Measurements from ENCODE around the gene SAMD4A. TPM values are rescaled to one million over a fixed set of nuclear protein-coding genes. Genes with fewer than 3 reads are reported as not detected.
A peak's percentile ranks its signal among the peaks of the same experiment; 100 is the strongest.

Gene SAMD4A
- polyA plus RNA-seq, 2 of the 4 experiments (the other 2 are of a cell fraction) = 3.9 to 5.4 TPM

DNA sequence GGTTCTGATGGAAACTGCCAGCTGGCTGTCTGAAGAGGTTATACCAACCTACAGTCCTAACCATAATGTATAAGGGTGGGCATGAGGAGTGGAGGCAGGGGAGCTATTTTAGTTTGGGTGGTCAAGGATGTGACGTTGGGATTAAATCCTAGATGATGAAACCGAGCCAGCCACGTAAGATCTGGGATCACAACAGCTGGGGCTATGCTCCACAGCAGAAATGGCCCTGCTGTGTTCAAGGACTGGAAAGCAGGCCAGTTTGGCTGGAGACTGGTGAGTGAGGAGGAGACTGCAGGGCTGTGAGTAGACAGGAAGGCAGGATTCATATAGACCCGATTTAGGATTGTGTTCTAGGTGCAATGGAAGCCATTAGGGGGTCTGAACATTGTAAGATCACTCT is 66.1 kb downstream of the SAMD4A start:
- WGBS (ENCODE audit: missing lambda C conversion rate) = 72% methylated on average over 4 of the region's 4 CpGs
- no peak for FAIRE-seq
- peaks cover 13% of the 10 kb centered on the region for H3K4me1 ChIP-seq
- no peak overlapping the region for H3K4me3 ChIP-seq
- POLR2A ChIA-PET = no interaction called here
- no peak for DNase-seq (ENCODE audit: low read depth in 1 of 2, low spot score in 1 of 2)
- H3K9me3 ChIP-seq = no peaks in the 10 kb centered on the region
- TF ChIP-seq, protein P1, sequence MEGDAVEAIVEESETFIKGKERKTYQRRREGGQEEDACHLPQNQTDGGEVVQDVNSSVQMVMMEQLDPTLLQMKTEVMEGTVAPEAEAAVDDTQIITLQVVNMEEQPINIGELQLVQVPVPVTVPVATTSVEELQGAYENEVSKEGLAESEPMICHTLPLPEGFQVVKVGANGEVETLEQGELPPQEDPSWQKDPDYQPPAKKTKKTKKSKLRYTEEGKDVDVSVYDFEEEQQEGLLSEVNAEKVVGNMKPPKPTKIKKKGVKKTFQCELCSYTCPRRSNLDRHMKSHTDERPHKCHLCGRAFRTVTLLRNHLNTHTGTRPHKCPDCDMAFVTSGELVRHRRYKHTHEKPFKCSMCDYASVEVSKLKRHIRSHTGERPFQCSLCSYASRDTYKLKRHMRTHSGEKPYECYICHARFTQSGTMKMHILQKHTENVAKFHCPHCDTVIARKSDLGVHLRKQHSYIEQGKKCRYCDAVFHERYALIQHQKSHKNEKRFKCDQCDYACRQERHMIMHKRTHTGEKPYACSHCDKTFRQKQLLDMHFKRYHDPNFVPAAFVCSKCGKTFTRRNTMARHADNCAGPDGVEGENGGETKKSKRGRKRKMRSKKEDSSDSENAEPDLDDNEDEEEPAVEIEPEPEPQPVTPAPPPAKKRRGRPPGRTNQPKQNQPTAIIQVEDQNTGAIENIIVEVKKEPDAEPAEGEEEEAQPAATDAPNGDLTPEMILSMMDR (IDR thresholded peaks at IDR 0.05) = no peak
- no peak for TF ChIP-seq POLR2A (IDR thresholded peaks at IDR 0.05; ENCODE audit: low read length)
- TF ChIP-seq MAZ (IDR thresholded peaks at IDR 0.05; ENCODE audit: borderline replicate concordance, low read depth, low read length) = no peak
- CTCF ChIA-PET = interaction anchor here (2.0 to 4.9 kb wide), 2 partner anchors 10 to 69 kb away, joined by 7 to 24 read pairs; no protein-coding TSS in a partner anchor
- no peak for ATAC-seq
- no peak overlapping the region for H3K4me2 ChIP-seq
- H3K27ac ChIP-seq = no peak overlapping the region

DNA sequence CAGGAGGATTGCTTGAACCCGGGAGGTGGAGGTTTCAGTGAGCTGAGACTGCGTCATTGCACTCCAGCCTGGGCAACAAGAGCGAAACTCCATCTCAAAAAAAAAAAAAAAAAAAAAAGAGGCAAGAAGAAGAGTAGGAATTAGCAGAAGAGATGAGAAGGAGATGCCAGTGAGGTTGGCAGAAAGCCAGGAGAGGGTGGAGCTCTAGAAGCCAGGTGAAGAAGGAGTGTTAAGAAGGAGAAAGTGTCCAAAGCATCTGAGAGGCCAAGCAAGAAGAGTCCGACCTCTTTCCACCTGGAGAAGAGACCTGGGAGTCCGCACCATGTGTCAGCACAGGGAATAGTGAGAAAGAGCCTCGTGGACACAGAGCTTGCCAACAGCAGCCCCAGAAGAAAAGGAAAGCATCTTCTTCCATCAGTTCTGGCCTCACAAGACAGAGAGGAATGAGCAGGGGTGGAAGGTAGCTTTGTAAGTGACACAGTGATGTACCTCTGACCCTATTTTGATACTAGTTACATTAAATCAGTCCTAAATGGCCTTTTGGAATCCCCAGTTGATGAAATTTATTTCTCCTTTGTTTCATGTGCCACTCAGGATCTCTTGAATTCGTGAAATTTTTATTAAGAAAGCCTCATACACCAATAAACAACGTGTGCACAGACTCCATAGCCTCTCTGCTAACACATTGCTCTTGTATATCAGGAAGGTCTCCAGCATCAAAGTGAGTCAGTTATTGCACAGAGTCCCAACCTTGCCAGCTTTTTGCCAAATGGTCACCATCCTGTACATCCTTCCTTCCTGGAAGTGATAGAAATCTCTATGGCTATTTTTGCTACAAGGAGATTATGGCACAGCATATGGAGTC is 70.6 kb downstream of the SAMD4A start:
- Histone ChIP-seq H3K4me1 (peaks cover 16% of the 10 kb centered on the region), H3K4me3 (no peak overlapping the region), H3K4me2 (peak overlapping the region; percentile 51), H3K9me3 (no peaks in the 10 kb centered on the region), H3K27ac (peak overlapping the region in 1 of 2 experiments; percentile 41; a peak in 3 of 6 replicates)
- ChIA-PET CTCF (interaction anchor here (1.2 to 1.4 kb wide), 4 partner anchors 9 to 73 kb away, joined by 3 to 6 read pairs (median 4); no protein-coding TSS in a partner anchor), POLR2A (interaction anchor here (1.4 kb wide), 1 partner anchor 15 kb away, joined by 3 read pairs; no protein-coding TSS in a partner anchor)
- no peak for TF ChIP-seq ZNF302 (CRISPR knock-in tag; IDR thresholded peaks at IDR 0.05)
- TF ChIP-seq, protein P2, sequence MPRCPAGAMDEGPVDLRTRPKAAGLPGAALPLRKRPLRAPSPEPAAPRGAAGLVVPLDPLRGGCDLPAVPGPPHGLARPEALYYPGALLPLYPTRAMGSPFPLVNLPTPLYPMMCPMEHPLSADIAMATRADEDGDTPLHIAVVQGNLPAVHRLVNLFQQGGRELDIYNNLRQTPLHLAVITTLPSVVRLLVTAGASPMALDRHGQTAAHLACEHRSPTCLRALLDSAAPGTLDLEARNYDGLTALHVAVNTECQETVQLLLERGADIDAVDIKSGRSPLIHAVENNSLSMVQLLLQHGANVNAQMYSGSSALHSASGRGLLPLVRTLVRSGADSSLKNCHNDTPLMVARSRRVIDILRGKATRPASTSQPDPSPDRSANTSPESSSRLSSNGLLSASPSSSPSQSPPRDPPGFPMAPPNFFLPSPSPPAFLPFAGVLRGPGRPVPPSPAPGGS (IDR thresholded peaks at IDR 0.05) = no peak
- no peak for TF ChIP-seq RARB (CRISPR knock-in tag; IDR thresholded peaks at IDR 0.05)
- no peak for TF ChIP-seq CHD2 (IDR thresholded peaks at IDR 0.05; ENCODE audit: low read length, partially characterized antibody)
- no peak for TF ChIP-seq POLR2AphosphoS2 (conservative IDR thresholded peaks at IDR 0.05; ENCODE audit: low read length)
- TF ChIP-seq, protein P3, sequence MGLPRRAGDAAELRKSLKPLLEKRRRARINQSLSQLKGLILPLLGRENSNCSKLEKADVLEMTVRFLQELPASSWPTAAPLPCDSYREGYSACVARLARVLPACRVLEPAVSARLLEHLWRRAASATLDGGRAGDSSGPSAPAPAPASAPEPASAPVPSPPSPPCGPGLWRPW (IDR thresholded peaks at IDR 0.05) = no peak
- TF ChIP-seq ZFP36 (IDR thresholded peaks at IDR 0.05; ENCODE audit: borderline replicate concordance, partially characterized antibody) = no peak
- TF ChIP-seq, protein P4, sequence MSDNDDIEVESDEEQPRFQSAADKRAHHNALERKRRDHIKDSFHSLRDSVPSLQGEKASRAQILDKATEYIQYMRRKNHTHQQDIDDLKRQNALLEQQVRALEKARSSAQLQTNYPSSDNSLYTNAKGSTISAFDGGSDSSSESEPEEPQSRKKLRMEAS (IDR thresholded peaks at IDR 0.05) = no peak
- no peak for TF ChIP-seq HEYL (CRISPR knock-in tag; IDR thresholded peaks at IDR 0.05)
- no peak for TF ChIP-seq ZSCAN20 (CRISPR knock-in tag; IDR thresholded peaks at IDR 0.05)
- no peak for TF ChIP-seq ESRRA (IDR thresholded peaks at IDR 0.05; ENCODE audit: borderline replicate concordance, low read length)
- TF ChIP-seq SREBF2 (IDR thresholded peaks at IDR 0.05) = no peak
- no peak for TF ChIP-seq FOXS1 (CRISPR knock-in tag; IDR thresholded peaks at IDR 0.05)
- no peak for TF ChIP-seq POLR2A (IDR thresholded peaks at IDR 0.05; ENCODE audit: low read length)
- no peak for TF ChIP-seq NPAS2 (CRISPR knock-in tag; IDR thresholded peaks at IDR 0.05; ENCODE audit: borderline replicate concordance)
- no peak for TF ChIP-seq RCOR1 (IDR thresholded peaks at IDR 0.05; ENCODE audit: low read depth, low read length)
- no peak for TF ChIP-seq JUN (IDR thresholded peaks at IDR 0.05)
- no peak for TF ChIP-seq BHLHE40 (IDR thresholded peaks at IDR 0.05; ENCODE audit: low read depth, low read length)
- TF ChIP-seq, protein P5, sequence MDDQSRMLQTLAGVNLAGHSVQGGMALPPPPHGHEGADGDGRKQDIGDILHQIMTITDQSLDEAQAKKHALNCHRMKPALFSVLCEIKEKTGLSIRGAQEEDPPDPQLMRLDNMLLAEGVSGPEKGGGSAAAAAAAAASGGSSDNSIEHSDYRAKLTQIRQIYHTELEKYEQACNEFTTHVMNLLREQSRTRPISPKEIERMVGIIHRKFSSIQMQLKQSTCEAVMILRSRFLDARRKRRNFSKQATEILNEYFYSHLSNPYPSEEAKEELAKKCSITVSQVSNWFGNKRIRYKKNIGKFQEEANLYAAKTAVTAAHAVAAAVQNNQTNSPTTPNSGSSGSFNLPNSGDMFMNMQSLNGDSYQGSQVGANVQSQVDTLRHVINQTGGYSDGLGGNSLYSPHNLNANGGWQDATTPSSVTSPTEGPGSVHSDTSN (IDR thresholded peaks at IDR 0.05) = no peak
- TF ChIP-seq, protein P1 (IDR thresholded peaks at IDR 0.05) = no peak
- peak; percentile 42 to 76; a peak in 3 of 6 replicates for ATAC-seq
- FAIRE-seq = no peak
- no peak for DNase-seq (ENCODE audit: low read depth in 1 of 2, low spot score in 1 of 2)
- 76% methylated on average over 8 of the region's 8 CpGs for WGBS (ENCODE audit: missing lambda C conversion rate)

Data from A549 (cell line).